GM19455 (cell line): ENCODE measurements around the gene PRKCQ.
"Not testable (repeated sequence)": the region's sequence is repeated elsewhere in the genome, so short reads cannot be mapped to it uniquely, and the experiment has no call there.

Experiments used
- ATAC-seq: cut with Tn5 transposase; IDR thresholded peaks from one replicate; pipeline ENCODE4 v1.9.1; 2021; ENCODE audit not compliant: unreplicated experiment

The PRKCQ gene

DNA sequence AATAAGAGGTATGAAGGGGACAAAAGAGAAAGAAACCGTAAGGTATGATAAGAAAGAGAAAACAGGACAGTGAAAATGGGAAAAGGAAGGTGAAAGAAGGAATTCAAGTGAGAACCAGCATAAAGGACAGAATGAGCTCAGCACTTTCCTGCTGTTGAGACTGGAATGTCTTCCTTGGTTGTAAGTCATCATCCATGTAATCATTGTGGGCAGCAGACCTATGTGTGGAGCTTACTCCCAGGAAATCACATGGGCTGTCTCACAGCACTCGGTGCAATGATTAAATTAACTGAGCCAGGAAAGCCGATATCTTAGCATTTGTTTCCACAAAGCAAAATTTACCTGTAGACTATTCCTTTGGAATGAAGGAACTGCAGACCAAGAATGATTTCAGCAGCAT is 118.1 kb downstream of the PRKCQ start:
- ATAC-seq = no peak

- ATAC-seq = no peak
Measured at GRCh38 chr10:6460861-6461409, 119.1 kb downstream of the PRKCQ start.

DNA sequence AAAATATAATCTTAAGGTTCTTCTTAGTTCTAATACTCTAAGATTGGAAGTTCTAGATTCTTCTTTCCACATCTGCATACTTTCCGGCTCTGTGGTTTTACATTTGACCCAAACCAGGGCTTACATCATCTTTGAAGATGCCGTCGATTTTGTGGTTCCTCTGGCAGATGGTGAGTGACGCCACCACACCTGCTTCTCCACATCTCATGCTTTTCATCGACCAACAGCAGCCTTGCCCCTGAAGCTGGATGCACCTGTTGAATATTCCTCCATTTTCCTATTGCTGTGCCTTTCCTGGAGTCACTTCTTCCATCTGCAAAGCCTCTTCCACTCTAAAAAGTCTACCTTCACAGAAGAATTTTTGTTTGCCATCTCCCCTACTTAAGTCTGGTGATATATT is 121.3 kb downstream of the PRKCQ start:
- no peak for ATAC-seq

DNA sequence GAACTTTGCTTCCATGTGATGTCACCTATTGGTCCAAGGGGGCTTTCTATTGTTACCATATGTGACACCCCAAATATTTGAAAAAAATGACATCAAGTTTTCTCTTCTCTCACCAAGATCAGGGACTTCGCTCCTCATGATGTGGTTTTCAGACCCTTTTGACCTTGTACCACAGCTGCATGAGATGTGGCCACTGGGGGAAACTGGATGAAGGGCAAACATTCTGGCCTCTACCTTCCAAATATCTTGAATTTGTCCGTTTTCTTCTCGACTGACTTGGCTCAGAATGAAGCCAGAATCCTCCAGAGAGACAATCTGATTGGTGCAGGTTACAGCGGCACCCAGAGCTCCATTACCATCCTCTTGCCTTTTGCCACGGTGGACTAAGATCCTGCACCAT is 122.7 kb downstream of the PRKCQ start:
- no peak for ATAC-seq

DNA sequence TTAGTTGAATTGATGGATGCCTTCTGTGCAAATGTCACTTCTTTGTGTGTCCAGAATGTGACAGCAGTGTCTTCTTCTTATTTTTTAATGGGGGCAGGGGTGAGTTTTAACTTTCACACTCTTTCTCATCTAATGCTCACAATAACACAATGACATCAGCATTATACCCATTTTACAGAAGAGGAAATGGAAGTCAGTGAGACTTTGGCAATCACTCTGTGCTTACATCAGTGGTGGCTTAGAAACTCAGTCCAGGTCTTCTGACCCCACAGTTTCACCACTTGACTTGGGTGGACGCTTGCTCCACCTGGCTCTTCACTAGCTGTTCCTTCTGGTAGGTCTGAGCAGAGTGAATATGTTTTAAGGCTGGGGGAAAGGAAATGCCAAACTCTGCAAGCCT is 124.0 kb downstream of the PRKCQ start:
- ATAC-seq = no peak

DNA sequence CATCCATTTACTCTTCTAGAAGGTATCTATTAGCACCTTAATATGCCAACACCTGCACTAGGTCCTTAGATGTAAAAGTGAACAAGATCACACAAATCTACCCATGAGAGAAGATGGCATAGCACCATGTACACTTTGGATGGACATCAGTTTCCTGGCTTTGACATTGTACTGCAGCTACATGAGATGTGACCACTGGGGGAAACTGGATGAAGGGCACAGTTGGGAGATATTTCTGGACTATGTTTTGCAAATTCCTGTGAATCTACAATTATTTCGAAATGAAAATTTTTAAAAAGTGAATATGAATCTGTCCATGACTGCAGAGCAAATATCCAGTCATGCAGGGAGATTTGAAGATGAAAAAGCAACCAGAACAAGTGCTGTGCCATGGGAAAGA is 124.5 kb downstream of the PRKCQ start:
- no peak for ATAC-seq

GRCh38 chr10:6446711-6447110 is 133.4 kb downstream of the PRKCQ start:
- no peak for ATAC-seq

GRCh38 chr10:6445671-6446316 is 134.3 kb downstream of the PRKCQ start:
- ATAC-seq = no peak

GRCh38 chr10:6439875-6440274 is 140.2 kb downstream of the PRKCQ start:
- not testable (repeated sequence) for ATAC-seq

- ATAC-seq = no peak
Measured at GRCh38 chr10:6431861-6432260, 148.2 kb downstream of the PRKCQ start.

DNA sequence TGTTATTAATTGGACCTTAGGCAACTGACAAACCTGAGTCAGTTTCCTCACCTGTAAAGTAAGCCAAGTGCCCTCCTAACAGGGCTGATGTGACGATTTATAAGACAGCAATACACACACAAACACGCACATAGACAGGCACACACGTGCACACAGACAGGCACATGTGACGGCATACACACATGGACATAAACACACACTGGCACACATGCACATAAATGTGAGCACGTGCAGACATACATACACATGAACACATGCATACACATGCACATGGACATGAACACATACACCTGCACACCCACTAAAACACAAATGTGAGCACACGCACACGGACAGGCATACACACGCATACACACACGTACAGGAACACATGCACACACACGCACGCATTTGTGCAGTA is 148.9 kb downstream of the PRKCQ start:
- no peak for ATAC-seq

DNA sequence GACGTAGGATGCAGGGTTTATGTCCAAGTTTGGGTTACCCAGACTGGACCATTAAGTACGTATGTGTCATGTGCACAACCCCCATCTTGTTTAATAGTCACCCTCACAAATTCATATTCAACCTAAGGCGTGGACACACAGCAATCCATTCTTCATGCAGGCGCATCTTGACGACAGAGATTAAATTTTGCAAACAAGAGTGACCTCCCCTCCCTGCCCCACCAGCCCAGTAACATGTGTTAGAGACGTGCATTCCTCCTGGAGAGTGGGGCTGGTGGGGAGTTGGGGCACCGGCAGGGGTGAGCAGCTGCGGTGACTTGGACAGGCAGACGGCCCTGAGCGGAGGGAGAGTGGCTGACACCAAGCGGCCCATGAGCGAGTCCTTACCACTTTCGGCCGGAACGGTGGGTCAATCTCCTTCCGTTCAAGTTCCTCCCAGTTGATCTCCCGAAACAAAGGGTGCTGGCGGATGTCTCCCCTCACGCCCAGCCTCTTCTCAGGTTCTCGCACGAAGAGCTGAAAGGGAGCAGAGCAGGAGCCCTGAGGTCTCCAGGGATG is 149.6 kb downstream of the PRKCQ start:
- ATAC-seq = no peak

- ATAC-seq = no peak
Measured at GRCh38 chr10:6427357-6427959, 152.6 kb downstream of the PRKCQ start.

DNA sequence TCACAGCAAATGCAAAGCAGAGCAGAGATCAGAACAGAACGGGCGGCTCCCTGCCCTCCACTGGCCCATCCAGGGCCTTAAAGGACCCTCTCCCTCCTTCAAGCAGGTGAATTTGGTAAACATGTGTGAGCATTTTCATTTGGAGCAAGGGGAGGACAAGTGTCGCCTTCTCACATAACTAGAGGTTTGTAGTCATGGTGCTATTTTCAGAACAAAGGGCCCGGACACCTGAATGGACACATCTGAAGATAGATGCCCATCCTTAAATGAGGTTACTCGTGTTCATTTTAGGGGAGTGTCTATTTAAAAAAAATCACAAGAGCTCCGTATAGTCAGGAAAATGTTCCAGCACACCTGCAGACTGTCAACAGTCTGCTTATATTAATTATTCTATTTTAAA is 153.8 kb downstream of the PRKCQ start:
- ATAC-seq = no peak

DNA sequence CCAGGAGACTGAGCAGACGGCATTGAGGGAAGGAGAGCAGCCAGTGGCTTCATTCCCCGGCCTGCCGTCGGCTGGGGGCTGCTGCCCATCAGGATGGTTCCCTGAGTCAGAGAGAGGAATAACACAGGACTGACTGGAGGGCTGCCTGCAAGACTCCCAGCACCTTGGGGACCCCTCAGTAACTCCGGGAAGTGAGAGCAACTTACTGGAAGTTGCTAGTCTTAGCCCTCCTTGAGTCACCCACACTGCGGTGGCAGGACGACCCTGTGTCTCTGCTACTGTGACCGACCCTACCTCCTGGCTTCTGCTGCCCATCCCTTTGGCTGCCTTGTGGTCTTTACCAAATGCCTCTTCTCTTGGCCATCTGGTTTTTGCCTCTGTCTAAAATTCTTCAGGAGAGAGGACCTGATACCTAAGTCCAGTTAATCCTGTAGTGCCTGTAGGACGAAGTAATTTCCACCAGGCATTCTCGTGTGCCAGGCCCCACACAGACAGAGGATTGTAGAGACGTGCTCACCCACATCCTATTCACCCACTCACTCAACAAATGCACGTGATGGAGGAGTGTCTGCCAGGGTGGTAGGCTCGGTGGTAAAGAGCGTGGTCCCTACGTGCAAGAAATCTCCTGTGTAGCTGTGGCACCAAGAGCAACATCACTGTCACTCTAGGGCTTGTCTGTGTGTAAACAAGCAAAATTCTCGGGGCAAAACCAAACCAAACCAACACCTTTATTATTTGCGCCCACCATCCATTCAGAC is 156.5 kb downstream of the PRKCQ start:
- ATAC-seq = no peak

DNA sequence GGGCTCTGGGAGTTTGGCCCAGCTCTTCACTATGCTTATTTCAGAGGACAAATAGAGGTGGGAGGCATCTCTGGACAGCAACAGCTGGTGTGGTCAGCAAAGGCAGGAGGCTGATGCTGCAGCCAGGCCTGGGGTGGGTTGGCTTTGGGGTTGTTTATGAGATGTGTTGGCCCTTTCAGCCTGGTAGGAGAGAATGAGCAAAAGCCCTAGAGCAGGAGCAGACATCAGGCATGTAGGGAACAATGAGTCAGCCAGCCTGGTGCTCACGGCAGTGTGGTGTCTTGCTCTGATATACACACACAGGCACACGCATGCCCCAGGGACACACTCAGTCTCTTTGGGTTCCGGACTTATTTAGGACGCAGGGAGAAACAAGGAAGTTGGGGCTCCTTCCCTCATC is 157.1 kb downstream of the PRKCQ start:
- no peak for ATAC-seq

GRCh38 chr10:6418613-6419216 is 161.4 kb downstream of the PRKCQ start:
- ATAC-seq = no peak

DNA sequence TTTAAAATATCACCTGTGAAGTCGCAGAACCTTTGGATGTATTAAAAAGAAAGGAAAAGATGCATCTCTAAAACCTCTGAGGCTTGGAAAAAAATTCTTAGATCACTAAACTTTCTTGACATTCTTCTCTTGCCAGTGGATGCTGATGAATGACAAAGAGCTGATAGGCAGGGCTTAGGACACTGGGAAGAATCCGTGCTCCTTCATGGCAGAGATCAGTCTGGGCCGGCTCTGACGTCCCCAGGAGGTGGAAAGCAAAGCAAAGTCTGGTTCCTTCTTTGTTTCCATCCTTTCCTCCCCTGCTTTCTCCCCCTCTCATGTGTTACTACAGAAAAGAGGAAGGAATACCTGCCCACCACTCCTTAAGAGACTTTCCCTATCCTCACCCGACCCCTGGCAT is 161.9 kb downstream of the PRKCQ start:
- ATAC-seq = no peak

DNA sequence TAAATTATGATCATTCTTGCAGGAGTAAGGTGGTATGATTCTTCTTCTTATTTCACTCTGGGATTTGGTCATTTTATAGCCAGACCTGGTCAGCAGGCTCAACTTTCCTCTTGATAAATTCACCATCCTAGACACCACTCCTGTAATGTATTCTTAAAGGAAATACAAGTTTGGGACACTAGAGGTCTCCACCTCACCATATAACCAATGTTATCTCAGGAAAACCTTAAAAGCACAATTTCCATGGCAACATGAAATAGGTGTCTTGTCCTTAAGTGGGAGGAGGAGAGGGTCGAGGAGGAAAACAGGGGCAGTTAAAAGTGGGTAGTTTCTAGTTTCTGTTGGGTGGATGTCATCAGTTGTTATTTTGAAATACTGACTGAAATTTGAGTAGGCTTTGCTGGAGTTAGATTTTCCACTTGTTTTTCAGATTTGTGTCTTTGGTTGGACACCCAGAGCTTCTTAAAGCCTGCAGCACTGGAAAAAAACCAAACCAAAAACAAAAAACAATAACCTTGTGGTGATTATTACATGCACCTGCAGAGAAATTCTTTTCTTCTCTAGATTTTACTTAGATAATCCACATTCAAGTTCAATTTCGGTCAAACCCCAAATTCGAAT is 163.1 kb downstream of the PRKCQ start:
- no peak for ATAC-seq

DNA sequence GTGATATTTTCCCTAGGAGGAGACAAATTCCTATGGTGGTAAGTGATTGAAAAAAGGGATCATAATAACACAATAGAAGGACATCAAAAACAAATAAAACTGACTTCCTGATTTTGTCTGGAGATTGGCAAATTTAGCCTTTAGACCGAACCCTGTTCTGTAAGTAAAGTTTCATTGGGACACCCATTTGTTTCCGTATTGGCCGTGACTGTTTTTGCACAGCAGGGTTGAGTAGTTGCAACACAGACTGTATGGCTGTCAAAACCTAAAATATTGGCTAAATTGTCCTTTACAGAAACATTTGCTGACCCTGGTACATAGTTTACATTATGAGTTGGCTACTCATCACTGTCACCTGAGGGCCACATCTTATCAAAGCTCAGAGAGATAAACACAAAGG is 168.6 kb downstream of the PRKCQ start:
- ATAC-seq = no peak

GRCh38 chr10:6410830-6411229 is 169.2 kb downstream of the PRKCQ start:
- no peak for ATAC-seq
